RWPE2 (cell line): ENCODE measurements around the gene BMP2K.
"Not testable (repeated sequence)": the region's sequence is repeated elsewhere in the genome, so short reads cannot be mapped to it uniquely, and the experiment has no call there.

Experiments used
- ATAC-seq: fragments of 200-7000 bp; cut with Tn5 transposase; 3 replicates; pipeline ENCODE4 v1.9.1; 2021; ENCODE audit warnings: low read depth
- DNase-seq: peaks from one replicate; pipeline ENCODE4 v3.0.0-alpha.2; 2020; ENCODE audit warnings: low spot score
- H3K27ac ChIP-seq: fragments of 450-650 bp; 2 replicates; pipeline ENCODE4 v1.5.1; 2017; ENCODE audit warnings: mild to moderate bottlenecking; ENCODE audit not compliant: poor library complexity, severe bottlenecking
- H3K27me3 ChIP-seq: fragments of 250-450 bp; sonication (Bioruptor Pico); 2 replicates; pipeline ENCODE4 v1.5.1; 2021; ENCODE audit warnings: mild to moderate bottlenecking, moderate library complexity; ENCODE audit not compliant: insufficient read depth, poor library complexity, severe bottlenecking
- H3K36me3 ChIP-seq: fragments of 250-450 bp; sonication (Bioruptor Pico); 2 replicates; pipeline ENCODE4 v1.5.1; 2020; ENCODE audit warnings: low read depth, mild to moderate bottlenecking, moderate library complexity
- H3K4me1 ChIP-seq: fragments of 250-450 bp; sonication (Bioruptor Pico); 2 replicates; pipeline ENCODE4 v1.5.1; 2021; ENCODE audit warnings: mild to moderate bottlenecking, moderate library complexity; ENCODE audit not compliant: insufficient read depth, poor library complexity, severe bottlenecking
- H3K4me3 ChIP-seq: fragments of 250-450 bp; sonication (Bioruptor Pico); 2 replicates; pipeline ENCODE4 v1.5.1; 2021; ENCODE audit warnings: mild to moderate bottlenecking, moderate library complexity; ENCODE audit not compliant: severe bottlenecking
- H3K9me3 ChIP-seq: fragments of 250-450 bp; sonication (Bioruptor Pico); 2 replicates; pipeline ENCODE4 v1.5.1; 2021; ENCODE audit warnings: mild to moderate bottlenecking, moderate library complexity; ENCODE audit not compliant: severe bottlenecking
- TF ChIP-seq, protein P1 (sequence below): fragments of 450-650 bp; IDR thresholded peaks from one replicate; pipeline ENCODE4 v1.5.1; 2017; ENCODE audit warnings: mild to moderate bottlenecking, moderate library complexity; ENCODE audit not compliant: poor library complexity, severe bottlenecking

The BMP2K gene

DNA sequence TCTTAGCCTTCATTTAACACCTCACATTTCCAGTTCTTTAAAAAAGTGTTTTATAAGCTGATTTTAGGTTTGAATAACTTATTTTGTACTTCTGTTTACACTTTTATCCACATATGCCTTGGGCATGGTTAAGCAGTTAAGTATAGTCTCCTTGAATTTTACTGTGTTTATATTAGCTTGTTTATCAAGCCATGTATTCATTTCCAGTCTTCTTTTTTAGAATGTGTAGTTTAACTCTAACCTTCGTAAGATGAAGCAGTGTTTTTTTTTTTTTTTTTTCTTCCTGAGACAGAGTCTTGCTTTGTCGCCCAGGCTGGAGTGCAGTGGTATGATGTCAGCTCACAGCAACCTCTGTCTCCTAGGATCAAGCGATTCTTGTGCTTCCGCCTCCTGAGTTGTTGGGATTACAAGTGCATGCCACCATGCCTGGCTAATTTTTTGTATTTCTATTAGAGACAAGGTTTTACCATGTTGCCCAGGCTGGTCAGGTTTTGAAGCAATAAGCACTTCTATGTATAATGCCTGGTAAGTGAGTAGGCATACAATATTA lies 42.5 kb downstream of the BMP2K start:
- H3K9me3 ChIP-seq = no peaks in the 10 kb centered on the region
- H3K27ac ChIP-seq = no peak overlapping the region
- H3K4me1 ChIP-seq = no peaks in the 10 kb centered on the region
- DNase-seq = no peak
- no peak for ATAC-seq
- no peak overlapping the region for H3K4me3 ChIP-seq
- no peaks in the 10 kb centered on the region for H3K27me3 ChIP-seq
- H3K36me3 ChIP-seq = peaks cover 4% of the 10 kb centered on the region
- TF ChIP-seq, protein P1, sequence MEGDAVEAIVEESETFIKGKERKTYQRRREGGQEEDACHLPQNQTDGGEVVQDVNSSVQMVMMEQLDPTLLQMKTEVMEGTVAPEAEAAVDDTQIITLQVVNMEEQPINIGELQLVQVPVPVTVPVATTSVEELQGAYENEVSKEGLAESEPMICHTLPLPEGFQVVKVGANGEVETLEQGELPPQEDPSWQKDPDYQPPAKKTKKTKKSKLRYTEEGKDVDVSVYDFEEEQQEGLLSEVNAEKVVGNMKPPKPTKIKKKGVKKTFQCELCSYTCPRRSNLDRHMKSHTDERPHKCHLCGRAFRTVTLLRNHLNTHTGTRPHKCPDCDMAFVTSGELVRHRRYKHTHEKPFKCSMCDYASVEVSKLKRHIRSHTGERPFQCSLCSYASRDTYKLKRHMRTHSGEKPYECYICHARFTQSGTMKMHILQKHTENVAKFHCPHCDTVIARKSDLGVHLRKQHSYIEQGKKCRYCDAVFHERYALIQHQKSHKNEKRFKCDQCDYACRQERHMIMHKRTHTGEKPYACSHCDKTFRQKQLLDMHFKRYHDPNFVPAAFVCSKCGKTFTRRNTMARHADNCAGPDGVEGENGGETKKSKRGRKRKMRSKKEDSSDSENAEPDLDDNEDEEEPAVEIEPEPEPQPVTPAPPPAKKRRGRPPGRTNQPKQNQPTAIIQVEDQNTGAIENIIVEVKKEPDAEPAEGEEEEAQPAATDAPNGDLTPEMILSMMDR = no peak

DNA sequence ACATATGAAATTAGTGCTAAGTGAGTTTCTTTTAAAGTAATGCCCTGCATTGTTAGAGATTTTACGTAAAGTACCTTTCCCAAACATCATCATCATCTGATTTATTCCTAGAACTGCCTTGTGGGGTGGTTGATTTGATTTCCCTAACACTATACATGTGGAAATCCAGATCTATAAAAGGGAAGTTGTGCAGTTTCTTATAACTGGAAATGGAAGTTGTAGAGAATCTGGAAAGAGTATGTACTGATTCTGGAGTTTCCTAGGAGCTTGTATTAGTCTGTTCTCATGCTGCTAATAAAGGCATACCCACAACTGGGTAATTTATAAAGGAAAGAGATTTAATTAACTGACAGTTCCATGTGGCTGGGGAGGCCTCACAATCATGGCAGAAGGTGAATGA lies 47.9 kb downstream of the BMP2K start:
- DNase-seq (no peak), ATAC-seq (no peak)
- TF ChIP-seq, protein P1 = no peak
- H3K4me3 ChIP-seq = no peak overlapping the region
- no peaks in the 10 kb centered on the region for H3K4me1 ChIP-seq
- H3K9me3 ChIP-seq = no peaks in the 10 kb centered on the region
- H3K36me3 ChIP-seq = peaks cover 22% of the 10 kb centered on the region
- no peaks in the 10 kb centered on the region for H3K27me3 ChIP-seq
- H3K27ac ChIP-seq = no peak overlapping the region

DNA sequence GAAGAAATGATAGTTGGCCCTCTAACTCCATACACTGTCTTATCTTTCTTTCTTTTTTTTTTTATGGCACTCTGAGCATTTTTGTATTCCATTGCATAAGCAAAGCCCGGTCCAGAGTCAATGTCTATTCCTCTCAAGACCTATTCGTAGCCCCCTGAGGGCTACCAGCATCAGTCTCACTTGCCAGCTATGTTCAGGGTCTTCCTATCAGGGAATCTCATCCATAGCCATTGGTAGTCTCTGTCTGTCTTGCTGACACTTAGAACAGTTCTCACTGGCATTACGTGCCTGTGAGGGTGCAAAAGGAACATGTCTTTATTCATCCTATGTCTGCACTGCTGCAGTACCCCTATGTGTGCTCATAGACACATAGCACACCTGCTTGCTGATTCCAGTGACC lies 51.0 kb downstream of the BMP2K start:
- TF ChIP-seq, protein P1 = no peak

DNA sequence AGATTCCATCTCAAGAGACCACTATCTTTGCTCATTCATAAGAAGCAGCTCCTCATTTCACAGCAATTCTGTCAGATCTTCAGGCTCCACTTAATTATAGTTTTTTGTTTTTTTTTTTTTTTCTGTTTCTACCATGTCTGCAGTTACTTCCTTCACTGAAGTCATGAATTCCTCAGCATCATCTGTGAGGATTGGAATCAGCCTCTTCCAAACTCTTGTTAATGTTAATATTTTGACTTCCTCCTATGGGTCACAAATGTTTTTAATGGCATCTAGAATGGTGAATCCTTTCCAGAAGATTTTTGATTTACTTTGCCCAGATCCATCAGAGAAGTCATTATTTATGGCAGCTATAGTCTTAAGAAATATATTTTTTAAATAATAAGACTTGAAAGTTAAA lies 53.1 kb downstream of the BMP2K start:
- peaks cover 36% of the 10 kb centered on the region for H3K36me3 ChIP-seq
- no peak for DNase-seq
- ATAC-seq = no peak
- H3K4me3 ChIP-seq = no peak overlapping the region
- H3K4me1 ChIP-seq = no peaks in the 10 kb centered on the region
- H3K9me3 ChIP-seq = no peaks in the 10 kb centered on the region
- no peak overlapping the region for H3K27ac ChIP-seq
- TF ChIP-seq, protein P1 = no peak
- H3K27me3 ChIP-seq = no peaks in the 10 kb centered on the region

More for the DNA sequence above, 51.0 kb downstream of the BMP2K start:
- Histone ChIP-seq H3K4me1 (no peaks in the 10 kb centered on the region), H3K4me3 (no peak overlapping the region), H3K27ac (no peak overlapping the region), H3K27me3 (no peaks in the 10 kb centered on the region), H3K9me3 (no peaks in the 10 kb centered on the region), H3K36me3 (peaks cover 25% of the 10 kb centered on the region)
- ATAC-seq (no peak), DNase-seq (no peak)

DNA sequence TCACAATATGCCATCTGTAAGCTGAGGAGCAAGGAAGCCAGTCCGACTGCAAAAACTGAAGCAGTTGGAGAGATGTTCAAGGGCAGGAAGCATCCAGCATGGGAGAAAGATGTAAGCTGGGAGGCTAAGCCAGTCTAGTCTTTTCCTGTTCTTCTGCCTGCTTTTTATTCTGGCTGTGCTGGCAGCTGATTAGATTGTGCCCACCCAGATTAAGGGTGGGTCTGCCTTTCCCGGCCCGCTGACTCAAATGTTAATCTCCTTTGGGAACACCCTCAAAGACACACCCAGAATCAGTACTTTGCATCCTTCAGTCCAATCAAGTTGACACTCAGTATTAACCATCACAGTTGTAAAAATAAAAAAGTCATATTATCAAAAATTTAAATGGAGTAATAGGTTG lies 63.5 kb downstream of the BMP2K start:
- H3K27me3 ChIP-seq, DNase-seq, H3K4me1 ChIP-seq, H3K27ac ChIP-seq, H3K4me3 ChIP-seq, H3K9me3 ChIP-seq, ATAC-seq: not testable (repeated sequence)
- peaks cover 22% of the 10 kb centered on the region; the same call in 1 of the 2 replicates for H3K36me3 ChIP-seq

DNA sequence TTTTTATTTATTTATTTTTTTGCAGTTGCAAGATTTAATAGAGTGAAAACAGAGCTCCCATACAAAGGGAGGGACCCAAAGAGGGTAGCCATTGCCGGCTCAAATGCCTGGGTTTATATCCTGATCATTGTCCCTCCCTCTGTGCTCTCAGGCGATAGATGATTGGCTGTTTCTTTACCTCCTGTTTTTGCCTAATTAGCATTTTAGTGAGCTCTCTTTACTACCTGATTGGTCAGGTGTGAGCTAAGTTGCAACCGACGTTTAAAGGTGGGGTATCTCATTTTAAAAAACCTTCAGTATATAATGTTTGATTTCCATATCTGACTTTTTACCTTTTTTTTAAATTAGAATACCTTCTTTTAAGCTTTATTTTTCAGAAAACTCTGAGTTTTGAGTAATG lies 64.1 kb downstream of the BMP2K start:
- H3K36me3 ChIP-seq = peaks cover 23% of the 10 kb centered on the region
- H3K4me1 ChIP-seq, H3K27me3 ChIP-seq, H3K4me3 ChIP-seq, ATAC-seq, H3K27ac ChIP-seq, H3K9me3 ChIP-seq, DNase-seq: not testable (repeated sequence)
